Caco-2 (cell line): ENCODE data around the gene FKBP1A. TPM values are rescaled to one million over a fixed set of nuclear protein-coding genes. Genes with fewer than 3 reads are reported as not detected.

Experiments used
- BruUV-seq: library from RNA; stranded (reverse); fragments of 400-500 nt; replicated peaks from 2 replicates; lab custom pipeline; 2021; lab: Mats Ljungman, UMichigan
- CTCF ChIA-PET: fragments of 300-600 bp; sonication (Branson Sonifier 250); formaldehyde crosslinking; loops from one replicate; lab custom pipeline; 2022; ENCODE audit warnings: antibody characterized with exemption; lab: Charles Lee
- POLR2A ChIA-PET: fragments of 300-600 bp; sonication (Branson Sonifier 250); formaldehyde crosslinking; loops from one replicate; lab custom pipeline; 2022; ENCODE audit warnings: antibody characterized with exemption; lab: Charles Lee
- DNase-seq, 2 experiments: peaks; one replicate each; pipeline versions ENCODE4 v3.0.0 to v3.0.0-alpha.2; 2020 to 2022
- H3K27me3 ChIP-seq: replicated peaks from 2 replicates; pipeline ENCODE4 v1.6.0; 2011; ENCODE audit warnings: low read length; ENCODE audit not compliant: control insufficient read depth, insufficient read depth
- H3K36me3 ChIP-seq: 2 replicates; pipeline ENCODE4 v1.5.1; 2011; ENCODE audit warnings: low read length; ENCODE audit not compliant: control insufficient read depth, insufficient read depth
- H3K4me1 ChIP-seq: fragments of 250-450 bp; sonication (Bioruptor Pico); 2 replicates; pipeline ENCODE4 v1.5.1; 2020; ENCODE audit warnings: mild to moderate bottlenecking
- H3K4me3 ChIP-seq: 2 replicates; pipeline ENCODE4 v1.5.1; 2011; ENCODE audit warnings: low read depth, mild to moderate bottlenecking, control low read depth, low read length
- H3K9me3 ChIP-seq: fragments of 250-450 bp; sonication (Bioruptor Pico); 2 replicates; pipeline ENCODE4 v1.5.1; 2020; ENCODE audit warnings: mild to moderate bottlenecking, moderate library complexity
- H3K27ac Mint-ChIP-seq: one replicate; pipeline ENCODE4 v1.8.0; 2022; ENCODE audit warnings: mixed read lengths; ENCODE audit not compliant: unreplicated experiment
- H3K27me3 Mint-ChIP-seq: one replicate; pipeline ENCODE4 v1.8.0; 2022; ENCODE audit warnings: mixed read lengths; ENCODE audit not compliant: insufficient read depth, unreplicated experiment
- H3K36me3 Mint-ChIP-seq: one replicate; pipeline ENCODE4 v1.8.0; 2022; ENCODE audit warnings: mild to moderate bottlenecking, mixed read lengths; ENCODE audit not compliant: insufficient read depth, unreplicated experiment
- H3K4me1 Mint-ChIP-seq: one replicate; pipeline ENCODE4 v1.8.0; 2022; ENCODE audit warnings: low read depth, mixed read lengths; ENCODE audit not compliant: unreplicated experiment
- H3K4me3 Mint-ChIP-seq: one replicate; pipeline ENCODE4 v1.8.0; 2022; ENCODE audit warnings: mild to moderate bottlenecking, moderate library complexity, mixed read lengths; ENCODE audit not compliant: unreplicated experiment
- H3K9me3 Mint-ChIP-seq: one replicate; pipeline ENCODE4 v1.8.0; 2022; ENCODE audit warnings: mixed read lengths; ENCODE audit not compliant: unreplicated experiment
- intact Hi-C: fragments of 100-400 bp; cut with micrococcal nuclease; formaldehyde crosslinking; loops from one replicate; pipeline ENCODE4 v1.10.0; 2022; ENCODE audit not compliant: unreplicated experiment
- total RNA-seq: library from RNA; stranded (reverse); gene quantifications from 2 replicates; pipeline ENCODE4 v1.2.3, GENCODE V29; 2022
- TF ChIP-seq, protein P1 (sequence below), 2 experiments: fragments of 200-600 bp in 1 of 2; IDR thresholded peaks; 1 replicate in 1 of 2; 2 replicates in 1 of 2; pipeline versions ENCODE4 v1.5.1 to v1.8.0; 2011 to 2022; ENCODE audit warnings: antibody characterized with exemption in 1 of 2, control low read depth in 1 of 2, inconsistent platforms in 1 of 2, low read depth in 1 of 2, low read length in 1 of 2, mild to moderate bottlenecking in 1 of 2, moderate library complexity in 1 of 2; ENCODE audit not compliant: insufficient read depth in 1 of 2, severe bottlenecking in 1 of 2, unreplicated experiment in 1 of 2

FKBP1A gene
- total RNA-seq, 1 experiment from 2014 or later = 220 TPM

- BruUV-seq = no TSS peak
- Mint-ChIP-seq H3K27me3 (no peaks in the 10 kb centered on the region), H3K4me3 (no peak overlapping the region), H3K9me3 (no peaks in the 10 kb centered on the region), H3K4me1 (no peaks in the 10 kb centered on the region), H3K27ac (no peak overlapping the region), H3K36me3 (no peaks in the 10 kb centered on the region)
- H3K4me3 ChIP-seq = no peak overlapping the region
- POLR2A ChIA-PET = no interaction called here
- CTCF ChIA-PET = no interaction called here
- no peaks in the 10 kb centered on the region for H3K36me3 ChIP-seq
- DNase-seq = no peak
- TF ChIP-seq, protein P1, sequence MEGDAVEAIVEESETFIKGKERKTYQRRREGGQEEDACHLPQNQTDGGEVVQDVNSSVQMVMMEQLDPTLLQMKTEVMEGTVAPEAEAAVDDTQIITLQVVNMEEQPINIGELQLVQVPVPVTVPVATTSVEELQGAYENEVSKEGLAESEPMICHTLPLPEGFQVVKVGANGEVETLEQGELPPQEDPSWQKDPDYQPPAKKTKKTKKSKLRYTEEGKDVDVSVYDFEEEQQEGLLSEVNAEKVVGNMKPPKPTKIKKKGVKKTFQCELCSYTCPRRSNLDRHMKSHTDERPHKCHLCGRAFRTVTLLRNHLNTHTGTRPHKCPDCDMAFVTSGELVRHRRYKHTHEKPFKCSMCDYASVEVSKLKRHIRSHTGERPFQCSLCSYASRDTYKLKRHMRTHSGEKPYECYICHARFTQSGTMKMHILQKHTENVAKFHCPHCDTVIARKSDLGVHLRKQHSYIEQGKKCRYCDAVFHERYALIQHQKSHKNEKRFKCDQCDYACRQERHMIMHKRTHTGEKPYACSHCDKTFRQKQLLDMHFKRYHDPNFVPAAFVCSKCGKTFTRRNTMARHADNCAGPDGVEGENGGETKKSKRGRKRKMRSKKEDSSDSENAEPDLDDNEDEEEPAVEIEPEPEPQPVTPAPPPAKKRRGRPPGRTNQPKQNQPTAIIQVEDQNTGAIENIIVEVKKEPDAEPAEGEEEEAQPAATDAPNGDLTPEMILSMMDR (IDR thresholded peaks at IDR 0.05; ENCODE audit: insufficient read depth in 1 of 2, low read depth in 1 of 2, low read length in 1 of 2, severe bottlenecking in 1 of 2, unreplicated experiment in 1 of 2) = no peak
- intact Hi-C loops = no loop called here
- no peaks in the 10 kb centered on the region; the same call in 1 of the 2 replicates for H3K4me1 ChIP-seq
- H3K9me3 ChIP-seq = peaks cover 3% of the 10 kb centered on the region; the same call in 1 of the 2 replicates
- H3K27me3 ChIP-seq = no peaks in the 10 kb centered on the region
These were observed 27.2 kb upstream of the FKBP1A start for GRCh38 chr20:1420066-1420465.

DNA sequence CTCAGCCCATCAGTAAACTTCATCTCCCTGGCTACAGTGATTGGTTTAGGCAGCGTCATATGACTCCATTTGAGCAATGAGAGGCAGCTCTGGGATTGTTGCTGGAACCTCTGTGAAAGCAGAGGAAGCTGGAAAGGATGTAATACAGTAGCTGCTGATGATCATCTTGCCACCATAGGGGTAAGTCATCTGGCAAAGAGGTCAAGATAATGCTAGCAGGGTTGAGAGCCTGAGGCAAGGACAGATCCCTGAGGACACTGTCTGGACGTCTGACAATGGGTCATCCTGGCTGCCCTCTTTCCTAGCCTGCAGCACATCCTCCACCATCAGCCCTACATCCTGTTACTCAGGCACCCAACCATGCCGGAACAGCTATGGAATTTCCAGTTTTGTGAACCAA lies 25.5 kb upstream of the FKBP1A start:
- no peaks in the 10 kb centered on the region for H3K36me3 ChIP-seq
- intact Hi-C loops = no loop called here
- no peaks in the 10 kb centered on the region for H3K4me1 Mint-ChIP-seq

DNA sequence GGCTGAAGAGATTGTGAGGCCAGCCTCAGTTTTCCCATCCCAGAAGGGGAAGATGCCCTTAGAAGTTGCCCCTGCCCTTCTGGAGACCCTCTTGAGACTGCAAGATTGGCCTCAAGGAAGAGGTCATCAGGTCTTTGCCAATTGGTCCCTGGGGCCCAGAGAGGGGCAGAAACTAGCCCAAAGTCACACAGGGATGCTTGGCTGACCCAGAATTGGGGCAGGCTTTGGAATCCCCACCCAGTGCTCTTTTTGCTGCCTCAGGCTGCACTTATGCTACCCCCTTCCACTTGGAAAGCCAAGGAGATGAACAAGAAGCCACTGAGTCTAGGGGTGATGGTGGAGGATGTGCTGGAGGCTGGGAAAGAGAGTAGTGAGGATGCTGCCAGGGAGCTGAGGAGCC lies 24.9 kb upstream of the FKBP1A start:
- no peaks in the 10 kb centered on the region for H3K9me3 Mint-ChIP-seq
- intact Hi-C loops = no loop called here
- no peaks in the 10 kb centered on the region for H3K36me3 Mint-ChIP-seq
- BruUV-seq = no TSS peak
- ChIA-PET POLR2A (no interaction called here), CTCF (no interaction called here)
- no peaks in the 10 kb centered on the region for H3K4me1 Mint-ChIP-seq
- H3K9me3 ChIP-seq = peaks cover 3% of the 10 kb centered on the region; the same call in 1 of the 2 replicates
- H3K36me3 ChIP-seq = no peaks in the 10 kb centered on the region
- H3K4me3 ChIP-seq = no peak overlapping the region
- no peak for DNase-seq
- H3K4me1 ChIP-seq = no peaks in the 10 kb centered on the region; the same call in 1 of the 2 replicates
- H3K27me3 Mint-ChIP-seq = no peaks in the 10 kb centered on the region
- no peak overlapping the region for H3K27ac Mint-ChIP-seq
- no peaks in the 10 kb centered on the region for H3K27me3 ChIP-seq
- TF ChIP-seq, protein P1 (IDR thresholded peaks at IDR 0.05; ENCODE audit: insufficient read depth in 1 of 2, low read depth in 1 of 2, low read length in 1 of 2, severe bottlenecking in 1 of 2, unreplicated experiment in 1 of 2) = no peak
- no peak overlapping the region for H3K4me3 Mint-ChIP-seq

More for the DNA sequence above, 25.5 kb upstream of the FKBP1A start:
- ChIA-PET POLR2A (no interaction called here), CTCF (no interaction called here)
- TF ChIP-seq, protein P1 (IDR thresholded peaks at IDR 0.05; ENCODE audit: insufficient read depth in 1 of 2, low read depth in 1 of 2, low read length in 1 of 2, severe bottlenecking in 1 of 2, unreplicated experiment in 1 of 2) = no peak
- Mint-ChIP-seq H3K27me3 (no peaks in the 10 kb centered on the region), H3K27ac (no peak overlapping the region), H3K4me3 (no peak overlapping the region), H3K9me3 (no peaks in the 10 kb centered on the region), H3K36me3 (no peaks in the 10 kb centered on the region)
- no peaks in the 10 kb centered on the region for H3K27me3 ChIP-seq
- peaks cover 3% of the 10 kb centered on the region; the same call in 1 of the 2 replicates for H3K9me3 ChIP-seq
- H3K4me3 ChIP-seq = no peak overlapping the region
- H3K4me1 ChIP-seq = no peaks in the 10 kb centered on the region; the same call in 1 of the 2 replicates
- BruUV-seq = no TSS peak
- no peak for DNase-seq
